ENCODE data around the gene FCHSD1.
A peak's percentile ranks its signal among the peaks of the same experiment; 100 is the strongest.

FCHSD1 gene

DNA sequence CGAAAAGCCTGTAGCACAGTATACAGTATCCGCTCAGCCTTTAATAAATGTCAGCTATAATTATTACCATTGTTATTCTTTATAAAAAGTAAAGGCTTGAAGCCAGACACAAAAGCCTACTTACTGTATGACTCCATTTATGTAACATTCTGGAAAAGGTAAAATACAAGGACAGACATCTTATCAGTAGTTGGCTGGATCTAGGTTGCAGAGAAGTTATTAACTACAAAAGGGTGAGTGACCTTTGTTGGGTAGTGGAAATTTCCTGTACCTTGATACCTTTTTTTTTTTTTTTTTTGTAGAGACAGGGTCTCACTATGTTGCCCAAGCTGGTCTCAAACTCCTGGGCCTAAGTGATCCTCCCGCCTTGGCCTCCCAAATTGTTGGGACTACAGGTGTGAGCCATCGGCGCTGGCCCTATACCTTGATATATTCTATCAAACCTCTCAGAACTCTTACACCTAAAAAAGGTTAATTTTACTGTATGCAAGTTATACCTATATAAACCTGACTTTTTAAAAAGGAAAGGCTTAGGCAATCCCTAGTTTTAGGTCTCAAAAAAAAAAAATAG, 20.6 kb downstream of the FCHSD1 start:
- H3K9me3 ChIP-seq (ENCODE audit: control insufficient read depth in 1 of 2, low read length in 2 of 2): no peaks in the 10 kb centered on the region
- peaks cover 9 to 13% of the 10 kb centered on the region in 2 donors for H3K4me1 ChIP-seq (ENCODE audit: control insufficient read depth in 1 of 2, insufficient read depth in 2 of 2, low read length in 2 of 2)
- no peaks in the 10 kb centered on the region for H3K27me3 ChIP-seq (ENCODE audit: low read depth, low read length)
- H3K4me3 ChIP-seq (ENCODE audit: low read depth in 1 of 2, low read length in 2 of 2): no peak overlapping the region
- H3K27ac ChIP-seq (ENCODE audit: low read length): no peak overlapping the region
- H3K36me3 ChIP-seq (ENCODE audit: control insufficient read depth in 1 of 2, insufficient read depth in 2 of 2, low read length in 2 of 2): peaks cover 41 to 52% of the 10 kb centered on the region in 2 donors

DNA sequence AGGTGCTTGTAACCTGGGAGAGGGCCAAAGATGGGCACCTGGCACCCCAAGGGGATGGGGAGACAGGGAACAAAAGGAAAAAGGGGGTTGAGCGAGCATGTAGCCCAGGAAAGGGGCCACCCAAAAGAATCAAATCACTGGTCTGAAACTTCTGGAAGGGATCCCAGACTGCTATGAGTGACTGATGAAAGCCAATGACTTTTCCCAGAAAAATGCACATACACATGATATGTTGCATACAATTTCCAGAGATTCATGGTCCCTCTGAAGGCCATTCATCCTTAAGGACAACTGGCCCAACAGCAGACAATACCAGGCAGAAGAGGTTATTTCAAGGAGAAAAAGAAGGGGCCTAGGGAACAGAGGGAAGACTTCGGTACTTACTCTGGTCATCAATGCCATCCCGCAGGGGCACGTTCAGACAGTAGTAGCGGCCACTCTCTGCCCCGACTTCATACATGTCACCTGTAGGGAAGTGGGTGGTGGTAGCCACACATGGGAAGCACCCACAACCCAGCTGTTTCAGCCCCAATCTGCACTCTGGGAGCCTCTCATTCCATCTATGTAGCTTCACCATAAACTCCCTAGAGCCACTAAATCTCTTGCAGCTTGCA, 22.9 kb downstream of the FCHSD1 start:
- H3K36me3 ChIP-seq (ENCODE audit: control insufficient read depth in 1 of 2, insufficient read depth in 2 of 2, low read length in 2 of 2): peaks cover 62 to 66% of the 10 kb centered on the region in 2 donors
- no peak overlapping the region for H3K4me3 ChIP-seq (ENCODE audit: low read depth in 1 of 2, low read length in 2 of 2)
- no peaks in the 10 kb centered on the region for H3K4me1 ChIP-seq (ENCODE audit: control insufficient read depth in 1 of 2, insufficient read depth in 2 of 2, low read length in 2 of 2)
- H3K27me3 ChIP-seq (ENCODE audit: low read depth, low read length): no peaks in the 10 kb centered on the region
- H3K9me3 ChIP-seq (ENCODE audit: control insufficient read depth in 1 of 2, low read length in 2 of 2): no peaks in the 10 kb centered on the region
- no peak overlapping the region for H3K27ac ChIP-seq (ENCODE audit: low read length)

GRCh38 chr5:141623611-141624010, 27.6 kb downstream of the FCHSD1 start:
- peaks cover 4 to 6% of the 10 kb centered on the region in 2 donors for H3K4me1 ChIP-seq (ENCODE audit: control insufficient read depth in 1 of 2, insufficient read depth in 2 of 2, low read length in 2 of 2)
- no peak overlapping the region for H3K27ac ChIP-seq (ENCODE audit: low read length)
- no peaks in the 10 kb centered on the region for H3K9me3 ChIP-seq (ENCODE audit: control insufficient read depth in 1 of 2, low read length in 2 of 2)
- H3K27me3 ChIP-seq (ENCODE audit: low read depth, low read length): no peaks in the 10 kb centered on the region
- no peak overlapping the region for H3K4me3 ChIP-seq (ENCODE audit: low read depth in 1 of 2, low read length in 2 of 2)
- H3K36me3 ChIP-seq (ENCODE audit: control insufficient read depth in 1 of 2, insufficient read depth in 2 of 2, low read length in 2 of 2): peaks cover 55 to 69% of the 10 kb centered on the region in 2 donors

- H3K27ac ChIP-seq (ENCODE audit: low read length): no peak overlapping the region
- peaks cover 4 to 6% of the 10 kb centered on the region in 2 donors for H3K4me1 ChIP-seq (ENCODE audit: control insufficient read depth in 1 of 2, insufficient read depth in 2 of 2, low read length in 2 of 2)
- H3K27me3 ChIP-seq (ENCODE audit: low read depth, low read length): no peaks in the 10 kb centered on the region
- H3K9me3 ChIP-seq (ENCODE audit: control insufficient read depth in 1 of 2, low read length in 2 of 2): no peaks in the 10 kb centered on the region
- H3K4me3 ChIP-seq (ENCODE audit: low read depth in 1 of 2, low read length in 2 of 2): no peak overlapping the region
- peaks cover 51 to 68% of the 10 kb centered on the region in 2 donors for H3K36me3 ChIP-seq (ENCODE audit: control insufficient read depth in 1 of 2, insufficient read depth in 2 of 2, low read length in 2 of 2)
Measured at GRCh38 chr5:141623186-141623585, 28.0 kb downstream of the FCHSD1 start.

DNA sequence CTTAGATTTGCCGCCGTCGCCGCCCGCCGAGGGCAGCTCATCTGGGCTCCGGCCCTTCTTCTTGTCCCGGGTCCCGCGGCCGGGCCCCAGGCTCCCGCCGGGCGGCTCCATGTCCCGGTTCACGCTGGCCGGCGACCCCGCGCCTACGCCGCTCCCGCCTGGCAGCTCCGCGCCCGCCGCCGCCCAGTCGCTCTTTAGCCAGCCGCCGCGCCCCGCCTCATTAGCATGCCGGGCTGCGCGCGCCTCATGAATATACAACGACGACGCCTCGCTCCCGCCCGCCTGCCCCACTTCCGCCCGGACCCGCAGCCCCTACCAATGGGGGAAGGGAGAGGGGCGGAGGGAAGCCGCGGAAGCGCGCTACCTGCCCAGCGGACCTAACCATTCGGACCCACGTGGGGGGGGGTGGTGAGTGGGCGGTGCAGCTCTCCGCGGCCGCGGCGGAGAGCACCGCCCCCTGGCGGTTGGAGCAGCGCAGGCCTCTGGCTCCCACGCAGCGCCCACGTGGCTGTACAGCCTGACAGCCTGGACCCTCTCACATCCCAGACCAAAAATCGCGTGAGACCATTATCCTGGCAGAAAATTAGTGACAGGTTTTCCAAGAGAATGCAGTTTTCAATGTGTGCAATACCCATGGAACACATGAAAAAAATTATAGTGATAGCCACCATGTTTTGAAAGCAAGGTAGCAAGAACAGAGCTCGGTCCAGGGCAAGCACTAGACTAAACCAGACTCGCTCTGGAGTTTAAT, 32.2 kb downstream of the FCHSD1 start, which contains the start of gene DIAPH1:
DIAPH1 (minus strand) TSS at position 197 of the 751 bp plus-strand sequence; CDS start at position 111, 86 bp downstream.
- Histone ChIP-seq H3K4me1 (ENCODE audit: control insufficient read depth in 1 of 2, insufficient read depth in 2 of 2, low read length in 2 of 2) (peaks cover 16 to 18% of the 10 kb centered on the region in 2 donors), H3K4me3 (ENCODE audit: low read depth in 1 of 2, low read length in 2 of 2) (peak within 1 kb of the TSS; percentile 78 to 83), H3K27me3 (ENCODE audit: low read depth, low read length) (no peaks in the 10 kb centered on the region), H3K27ac (ENCODE audit: low read length) (peak within 1 kb of the TSS; percentile 89), H3K36me3 (ENCODE audit: control insufficient read depth in 1 of 2, insufficient read depth in 2 of 2, low read length in 2 of 2) (peaks cover 19 to 36% of the 10 kb centered on the region in 2 donors), H3K9me3 (ENCODE audit: control insufficient read depth in 1 of 2, low read length in 2 of 2) (no peaks in the 10 kb centered on the region)

DNA sequence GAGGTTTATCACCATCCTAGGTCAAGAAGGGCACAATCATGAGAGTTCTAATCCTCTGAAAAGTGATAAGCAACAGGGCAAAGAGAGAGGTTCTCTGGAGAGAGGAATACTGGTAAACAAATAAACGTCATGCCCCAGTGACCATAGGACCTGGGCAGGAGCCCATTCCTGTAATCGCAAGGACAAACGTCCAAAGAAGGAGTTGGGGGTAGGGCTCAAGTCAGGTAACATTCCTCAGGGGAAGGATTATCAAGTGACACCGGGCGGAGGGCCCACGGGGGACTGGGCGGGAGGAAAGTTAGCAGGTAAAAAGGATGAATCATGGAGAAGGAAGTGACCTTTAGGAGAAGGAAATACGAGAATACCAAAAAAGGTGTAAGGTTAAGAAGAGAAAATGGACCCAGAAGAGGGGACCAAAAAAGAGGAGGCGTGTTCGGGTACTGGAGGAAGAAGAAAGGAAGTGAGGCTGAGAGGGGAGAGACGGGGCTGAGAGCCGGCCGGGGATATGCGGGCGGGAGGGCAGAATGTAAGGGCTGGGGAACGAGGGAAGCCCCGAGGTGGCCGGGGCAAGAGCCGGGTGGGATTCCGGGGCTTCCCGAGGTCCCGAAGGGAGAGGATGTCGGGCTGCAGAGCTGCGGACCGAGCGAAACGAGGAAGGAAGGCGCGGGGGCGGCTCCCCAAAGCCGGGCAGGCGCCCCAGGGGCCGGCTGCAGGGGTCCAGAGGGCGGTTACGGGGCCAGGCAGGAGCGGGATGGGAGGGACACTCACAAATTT, 33.0 kb downstream of the FCHSD1 start:
- H3K4me3 ChIP-seq (ENCODE audit: low read depth in 1 of 2, low read length in 2 of 2): peak overlapping the region; percentile 78 to 83
- H3K27ac ChIP-seq (ENCODE audit: low read length): peak overlapping the region; percentile 89
- peaks cover 16 to 18% of the 10 kb centered on the region in 2 donors for H3K4me1 ChIP-seq (ENCODE audit: control insufficient read depth in 1 of 2, insufficient read depth in 2 of 2, low read length in 2 of 2)
- H3K27me3 ChIP-seq (ENCODE audit: low read depth, low read length): no peaks in the 10 kb centered on the region
- H3K9me3 ChIP-seq (ENCODE audit: control insufficient read depth in 1 of 2, low read length in 2 of 2): no peaks in the 10 kb centered on the region
- peaks cover 12 to 29% of the 10 kb centered on the region in 2 donors for H3K36me3 ChIP-seq (ENCODE audit: control insufficient read depth in 1 of 2, insufficient read depth in 2 of 2, low read length in 2 of 2)

GRCh38 chr5:141617682-141618029, 33.6 kb downstream of the FCHSD1 start:
- peak overlapping the region; percentile 78 to 83 for H3K4me3 ChIP-seq (ENCODE audit: low read depth in 1 of 2, low read length in 2 of 2)
- H3K9me3 ChIP-seq (ENCODE audit: control insufficient read depth in 1 of 2, low read length in 2 of 2): no peaks in the 10 kb centered on the region
- peaks cover 16 to 18% of the 10 kb centered on the region in 2 donors for H3K4me1 ChIP-seq (ENCODE audit: control insufficient read depth in 1 of 2, insufficient read depth in 2 of 2, low read length in 2 of 2)
- peaks cover 9 to 23% of the 10 kb centered on the region in 2 donors for H3K36me3 ChIP-seq (ENCODE audit: control insufficient read depth in 1 of 2, insufficient read depth in 2 of 2, low read length in 2 of 2)
- H3K27ac ChIP-seq (ENCODE audit: low read length): peak overlapping the region; percentile 89
- H3K27me3 ChIP-seq (ENCODE audit: low read depth, low read length): no peaks in the 10 kb centered on the region

- H3K27ac ChIP-seq (ENCODE audit: low read length): peak overlapping the region; percentile 89
- H3K4me3 ChIP-seq (ENCODE audit: low read depth in 1 of 2, low read length in 2 of 2): peak overlapping the region; percentile 78 to 83
- H3K36me3 ChIP-seq (ENCODE audit: control insufficient read depth in 1 of 2, insufficient read depth in 2 of 2, low read length in 2 of 2): peaks cover 9 to 19% of the 10 kb centered on the region in 2 donors
- H3K27me3 ChIP-seq (ENCODE audit: low read depth, low read length): no peaks in the 10 kb centered on the region
- no peaks in the 10 kb centered on the region for H3K9me3 ChIP-seq (ENCODE audit: control insufficient read depth in 1 of 2, low read length in 2 of 2)
- H3K4me1 ChIP-seq (ENCODE audit: control insufficient read depth in 1 of 2, insufficient read depth in 2 of 2, low read length in 2 of 2): peaks cover 16 to 18% of the 10 kb centered on the region in 2 donors
Measured at GRCh38 chr5:141617128-141617527, 34.1 kb downstream of the FCHSD1 start.

DNA sequence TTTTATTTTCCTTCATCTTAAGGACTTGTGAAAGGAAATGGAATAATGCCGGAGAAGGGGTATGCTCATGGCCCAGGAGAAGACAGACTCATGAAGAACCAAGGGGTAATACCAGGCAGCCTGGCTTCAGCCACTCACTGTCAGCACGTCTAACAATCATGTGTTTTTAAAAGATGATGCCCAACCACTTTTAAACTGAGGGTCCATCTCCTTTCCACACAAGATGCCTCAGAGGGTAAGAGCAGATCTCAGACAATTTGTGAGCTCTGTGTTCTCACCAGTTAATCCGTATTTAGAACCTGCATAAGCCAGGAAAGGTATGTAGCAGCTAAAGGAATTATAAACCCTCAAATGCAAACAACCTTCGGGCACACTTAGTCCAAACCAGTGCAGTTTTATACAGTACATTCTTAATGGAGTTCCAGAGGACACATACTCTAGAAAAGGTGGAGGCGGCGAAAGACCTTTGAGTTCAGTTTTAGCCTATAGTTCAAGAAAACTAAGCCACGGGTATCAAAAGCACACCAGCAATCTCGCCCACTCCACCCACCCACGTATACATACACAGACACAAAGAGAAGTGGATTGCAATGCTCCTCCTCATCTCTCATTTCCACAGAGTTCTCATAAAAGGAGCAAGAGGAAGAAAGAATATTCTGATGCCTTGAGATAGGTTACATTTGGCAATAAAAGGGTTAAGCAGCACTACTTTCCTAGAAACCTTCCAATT, 35.1 kb downstream of the FCHSD1 start:
- H3K27me3 ChIP-seq (ENCODE audit: low read depth, low read length): no peaks in the 10 kb centered on the region
- H3K4me3 ChIP-seq (ENCODE audit: low read depth in 1 of 2, low read length in 2 of 2): peak overlapping the region in 1 of 2 donors; percentile 78
- H3K4me1 ChIP-seq (ENCODE audit: control insufficient read depth in 1 of 2, insufficient read depth in 2 of 2, low read length in 2 of 2): peaks cover 16 to 18% of the 10 kb centered on the region in 2 donors
- H3K36me3 ChIP-seq (ENCODE audit: control insufficient read depth in 1 of 2, insufficient read depth in 2 of 2, low read length in 2 of 2): peaks cover 5 to 10% of the 10 kb centered on the region in 2 donors
- no peaks in the 10 kb centered on the region for H3K9me3 ChIP-seq (ENCODE audit: control insufficient read depth in 1 of 2, low read length in 2 of 2)
- no peak overlapping the region for H3K27ac ChIP-seq (ENCODE audit: low read length)

- Histone ChIP-seq H3K4me3 (ENCODE audit: low read depth in 1 of 2, low read length in 2 of 2) (no peak overlapping the region), H3K27me3 (ENCODE audit: low read depth, low read length) (no peaks in the 10 kb centered on the region), H3K4me1 (ENCODE audit: control insufficient read depth in 1 of 2, insufficient read depth in 2 of 2, low read length in 2 of 2) (peaks cover 12% of the 10 kb centered on the region in 2 donors), H3K27ac (ENCODE audit: low read length) (no peak overlapping the region), H3K9me3 (ENCODE audit: control insufficient read depth in 1 of 2, low read length in 2 of 2) (no peaks in the 10 kb centered on the region), H3K36me3 (ENCODE audit: control insufficient read depth in 1 of 2, insufficient read depth in 2 of 2, low read length in 2 of 2) (peaks cover 0 to 2% of the 10 kb centered on the region in 2 donors)
Measured at GRCh38 chr5:141613344-141613743, 37.9 kb downstream of the FCHSD1 start.

Data from muscle layer of duodenum (tissue), 2 donors.